Glutamatergic neuron (in vitro differentiated cells): ENCODE results near the gene TGM3. TPM values are rescaled to one million over a fixed set of nuclear protein-coding genes. Genes with fewer than 3 reads are reported as not detected.

Source experiments
- DNase-seq: peaks from one replicate; pipeline ENCODE4 v3.0.0; 2022
- H3K27ac Mint-ChIP-seq: one replicate; pipeline ENCODE4 v1.8.0; 2020; ENCODE audit warnings: mild to moderate bottlenecking, mixed read lengths, inconsistent platforms; ENCODE audit not compliant: unreplicated experiment
- H3K27me3 Mint-ChIP-seq: one replicate; pipeline ENCODE4 v1.8.0; 2020; ENCODE audit warnings: mild to moderate bottlenecking, moderate library complexity, mixed read lengths, inconsistent platforms; ENCODE audit not compliant: unreplicated experiment
- H3K36me3 Mint-ChIP-seq: one replicate; pipeline ENCODE4 v1.8.0; 2020; ENCODE audit warnings: mild to moderate bottlenecking, mixed read lengths, inconsistent platforms; ENCODE audit not compliant: unreplicated experiment
- H3K4me1 Mint-ChIP-seq: one replicate; pipeline ENCODE4 v1.8.0; 2020; ENCODE audit warnings: mild to moderate bottlenecking, low read depth, mixed read lengths, inconsistent platforms; ENCODE audit not compliant: unreplicated experiment
- H3K4me3 Mint-ChIP-seq: one replicate; pipeline ENCODE4 v1.8.0; 2020; ENCODE audit warnings: mild to moderate bottlenecking, mixed read lengths, inconsistent platforms; ENCODE audit not compliant: unreplicated experiment
- H3K9me3 Mint-ChIP-seq: one replicate; pipeline ENCODE4 v1.8.0; 2020; ENCODE audit warnings: mild to moderate bottlenecking, moderate library complexity, mixed read lengths, inconsistent platforms; ENCODE audit not compliant: unreplicated experiment
- CTCF ChIP-seq: fragments of 200-600 bp; sonication (generic); IDR thresholded peaks from one replicate; pipeline ENCODE4 v1.5.0; 2021; ENCODE audit not compliant: partially characterized antibody, unreplicated experiment
- total RNA-seq: library from RNA; stranded (reverse); fragmentation: NEBNext Ultra II Directional; extraction: Animal tissue kit (Norgen Biotek cat#: 25700); gene quantifications from one replicate; pipeline ENCODE4 v1.2.1, GENCODE V29; 2021; ENCODE audit not compliant: unreplicated experiment

The TGM3 gene
- total RNA-seq, 1 donor from 2014 or later, result not detected

- Mint-ChIP-seq H3K9me3 (peaks cover 2% of the 10 kb centered on the region), H3K27ac (no peak overlapping the region), H3K36me3 (no peaks in the 10 kb centered on the region), H3K4me3 (no peak overlapping the region), H3K4me1 (no peaks in the 10 kb centered on the region), H3K27me3 (no peaks in the 10 kb centered on the region)
- no peak for TF ChIP-seq CTCF
- no peak for DNase-seq
These were observed 19.6 kb downstream of the TGM3 start for GRCh38 chr20:2315440-2315778.

- no peaks in the 10 kb centered on the region for H3K27me3 Mint-ChIP-seq
These were observed 21.2 kb downstream of the TGM3 start for GRCh38 chr20:2316847-2317495.

GRCh38 chr20:2320813-2321658 is 25.2 kb downstream of the TGM3 start:
- H3K4me1 Mint-ChIP-seq, result no peaks in the 10 kb centered on the region
- TF ChIP-seq CTCF, result no peak
- H3K27ac Mint-ChIP-seq, result no peak overlapping the region
- H3K9me3 Mint-ChIP-seq, result no peaks in the 10 kb centered on the region
- no peaks in the 10 kb centered on the region for H3K27me3 Mint-ChIP-seq
- H3K4me3 Mint-ChIP-seq, result no peak overlapping the region
- no peak for DNase-seq
- H3K36me3 Mint-ChIP-seq, result no peaks in the 10 kb centered on the region

More at GRCh38 chr20:2316847-2317495, 21.2 kb downstream of the TGM3 start:
- Mint-ChIP-seq H3K4me3 (no peak overlapping the region), H3K36me3 (no peaks in the 10 kb centered on the region), H3K9me3 (no peaks in the 10 kb centered on the region), H3K27ac (no peak overlapping the region), H3K4me1 (no peaks in the 10 kb centered on the region)
- TF ChIP-seq CTCF, result no peak
- no peak for DNase-seq

GRCh38 chr20:2323051-2323450 is 27.2 kb downstream of the TGM3 start:
- H3K9me3 Mint-ChIP-seq, result no peaks in the 10 kb centered on the region
- H3K27ac Mint-ChIP-seq, result no peak overlapping the region
- no peak for TF ChIP-seq CTCF
- H3K4me3 Mint-ChIP-seq, result no peak overlapping the region
- no peaks in the 10 kb centered on the region for H3K4me1 Mint-ChIP-seq
- peaks cover 2% of the 10 kb centered on the region for H3K27me3 Mint-ChIP-seq
- no peaks in the 10 kb centered on the region for H3K36me3 Mint-ChIP-seq
- DNase-seq, result no peak

- TF ChIP-seq CTCF, result no peak
- H3K4me3 Mint-ChIP-seq, result no peak overlapping the region
- no peak for DNase-seq
- H3K4me1 Mint-ChIP-seq, result no peaks in the 10 kb centered on the region
- H3K27me3 Mint-ChIP-seq, result peaks cover 2% of the 10 kb centered on the region
- no peak overlapping the region for H3K27ac Mint-ChIP-seq
- no peaks in the 10 kb centered on the region for H3K36me3 Mint-ChIP-seq
- H3K9me3 Mint-ChIP-seq, result no peaks in the 10 kb centered on the region
These were observed 30.2 kb downstream of the TGM3 start for GRCh38 chr20:2326046-2326445.
